ENCODE measurements around the gene NKX6-2. TPM values are rescaled to one million over a fixed set of nuclear protein-coding genes. Genes with fewer than 3 reads are reported as not detected.

The NKX6-2 gene
- total RNA-seq, 4 donors from 2014 or later = not detected

- H3K4me3 ChIP-seq (replicated peaks in 1 of 3) = no peak overlapping the region
- H3K4me1 ChIP-seq = no peaks in the 10 kb centered on the region
- H3K27ac ChIP-seq = no peak overlapping the region
- H3K27me3 ChIP-seq = no peaks in the 10 kb centered on the region
- no peak for DNase-seq
- TF ChIP-seq POLR2A (IDR thresholded peaks at IDR 0.05) (no peak), CTCF (IDR thresholded peaks at IDR 0.05) (no peak)
- WGBS, 2 donors = 68 to 87% methylated on average over 7 of the region's 7 CpGs
- H3K9me3 ChIP-seq = no peaks in the 10 kb centered on the region
- H3K36me3 ChIP-seq = no peaks in the 10 kb centered on the region
- intact Hi-C loops (cut with DNase I) = no loop called here
Measured at GRCh38 chr10:132806110-132806509, 20.2 kb upstream of the NKX6-2 start.

GRCh38 chr10:132805599-132805998 is 19.7 kb upstream of the NKX6-2 start:
- no peaks in the 10 kb centered on the region for H3K9me3 ChIP-seq
- DNase-seq = no peak
- no peak overlapping the region for H3K4me3 ChIP-seq (replicated peaks in 1 of 3)
- H3K36me3 ChIP-seq = no peaks in the 10 kb centered on the region
- no peaks in the 10 kb centered on the region for H3K27me3 ChIP-seq
- intact Hi-C loops (cut with DNase I) = no loop called here
- no peak overlapping the region for H3K27ac ChIP-seq
- no peak for TF ChIP-seq CTCF (IDR thresholded peaks at IDR 0.05)
- no peak for TF ChIP-seq POLR2A (IDR thresholded peaks at IDR 0.05)
- H3K4me1 ChIP-seq = no peaks in the 10 kb centered on the region
- 66 to 75% methylated on average over 15 to 17 of the region's 21 CpGs for WGBS, 2 donors

GRCh38 chr10:132804785-132805426 is 19.0 kb upstream of the NKX6-2 start:
- intact Hi-C loops (cut with DNase I) = no loop called here
- no peak overlapping the region for H3K4me3 ChIP-seq (replicated peaks in 1 of 3)
- DNase-seq = no peak
- H3K27me3 ChIP-seq = no peaks in the 10 kb centered on the region
- H3K27ac ChIP-seq = no peak overlapping the region
- 67 to 69% methylated on average over 14 to 16 of the region's 23 CpGs for WGBS, 2 donors
- H3K36me3 ChIP-seq = no peaks in the 10 kb centered on the region
- H3K9me3 ChIP-seq = no peaks in the 10 kb centered on the region
- H3K4me1 ChIP-seq = no peaks in the 10 kb centered on the region
- TF ChIP-seq CTCF (IDR thresholded peaks at IDR 0.05) (no peak), POLR2A (IDR thresholded peaks at IDR 0.05) (no peak)

- Histone ChIP-seq H3K9me3 (no peaks in the 10 kb centered on the region), H3K4me1 (no peaks in the 10 kb centered on the region), H3K27ac (no peak overlapping the region), H3K27me3 (no peaks in the 10 kb centered on the region), H3K4me3 (replicated peaks in 1 of 3) (no peak overlapping the region), H3K36me3 (no peaks in the 10 kb centered on the region)
- DNase-seq = no peak
- 90 to 92% methylated on average over 11 of the region's 11 CpGs for WGBS, 2 donors
- TF ChIP-seq POLR2A (IDR thresholded peaks at IDR 0.05) (no peak), CTCF (IDR thresholded peaks at IDR 0.05) (no peak)
- intact Hi-C loops (cut with DNase I) = no loop called here
Measured at GRCh38 chr10:132804287-132804686, 18.3 kb upstream of the NKX6-2 start.

GRCh38 chr10:132803416-132804210 is 17.7 kb upstream of the NKX6-2 start:
- Histone ChIP-seq H3K4me1 (no peaks in the 10 kb centered on the region), H3K27ac (no peak overlapping the region), H3K27me3 (no peaks in the 10 kb centered on the region), H3K9me3 (no peaks in the 10 kb centered on the region), H3K4me3 (replicated peaks in 1 of 3) (no peak overlapping the region), H3K36me3 (no peaks in the 10 kb centered on the region)
- intact Hi-C loops (cut with DNase I) = no loop called here
- 80 to 90% methylated on average over 30 to 31 of the region's 34 CpGs for WGBS, 2 donors
- DNase-seq = no peak
- no peak for TF ChIP-seq CTCF (IDR thresholded peaks at IDR 0.05)
- TF ChIP-seq POLR2A (IDR thresholded peaks at IDR 0.05) = no peak

All from thyroid gland (tissue), 4 donors.